ENCODE results near the gene PLD6.
"Not testable (repeated sequence)": the region's sequence is repeated elsewhere in the genome, so short reads cannot be mapped to it uniquely, and the experiment has no call there.

The PLD6 gene

DNA sequence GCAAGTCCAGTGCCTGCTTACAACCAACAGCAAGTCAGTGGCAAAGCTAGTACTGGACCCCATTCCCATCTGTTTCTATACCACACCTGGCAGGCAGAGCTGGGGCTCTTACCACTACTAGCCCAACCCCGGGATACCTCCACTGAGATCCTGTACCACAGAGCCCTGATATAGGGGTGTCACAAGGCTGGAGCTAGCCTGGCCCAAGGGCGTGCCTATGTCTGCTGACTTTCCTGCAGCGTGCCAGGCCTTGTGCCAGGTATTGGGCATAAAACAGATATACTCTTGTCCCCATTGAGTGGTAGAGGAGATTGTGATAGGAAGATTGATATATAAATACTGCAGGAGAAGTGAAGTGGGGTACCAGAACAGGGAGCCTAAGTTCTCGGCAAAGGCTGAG, 44.4 kb downstream of the PLD6 start:
- ChIA-PET CTCF (interaction anchor here (1.4 kb wide), 1 partner anchor 20 kb away, joined by 5 read pairs; no protein-coding TSS in a partner anchor), POLR2A (no interaction called here)
- no peak for DNase-seq (ENCODE audit: low read depth, low spot score)
- no peak overlapping the region for H3K4me3 ChIP-seq (ENCODE audit: low read depth, low read length)
- TF ChIP-seq, protein P1, sequence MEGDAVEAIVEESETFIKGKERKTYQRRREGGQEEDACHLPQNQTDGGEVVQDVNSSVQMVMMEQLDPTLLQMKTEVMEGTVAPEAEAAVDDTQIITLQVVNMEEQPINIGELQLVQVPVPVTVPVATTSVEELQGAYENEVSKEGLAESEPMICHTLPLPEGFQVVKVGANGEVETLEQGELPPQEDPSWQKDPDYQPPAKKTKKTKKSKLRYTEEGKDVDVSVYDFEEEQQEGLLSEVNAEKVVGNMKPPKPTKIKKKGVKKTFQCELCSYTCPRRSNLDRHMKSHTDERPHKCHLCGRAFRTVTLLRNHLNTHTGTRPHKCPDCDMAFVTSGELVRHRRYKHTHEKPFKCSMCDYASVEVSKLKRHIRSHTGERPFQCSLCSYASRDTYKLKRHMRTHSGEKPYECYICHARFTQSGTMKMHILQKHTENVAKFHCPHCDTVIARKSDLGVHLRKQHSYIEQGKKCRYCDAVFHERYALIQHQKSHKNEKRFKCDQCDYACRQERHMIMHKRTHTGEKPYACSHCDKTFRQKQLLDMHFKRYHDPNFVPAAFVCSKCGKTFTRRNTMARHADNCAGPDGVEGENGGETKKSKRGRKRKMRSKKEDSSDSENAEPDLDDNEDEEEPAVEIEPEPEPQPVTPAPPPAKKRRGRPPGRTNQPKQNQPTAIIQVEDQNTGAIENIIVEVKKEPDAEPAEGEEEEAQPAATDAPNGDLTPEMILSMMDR (IDR thresholded peaks at IDR 0.05; ENCODE audit: insufficient read depth, low read length, missing control alignments), result no peak

DNA sequence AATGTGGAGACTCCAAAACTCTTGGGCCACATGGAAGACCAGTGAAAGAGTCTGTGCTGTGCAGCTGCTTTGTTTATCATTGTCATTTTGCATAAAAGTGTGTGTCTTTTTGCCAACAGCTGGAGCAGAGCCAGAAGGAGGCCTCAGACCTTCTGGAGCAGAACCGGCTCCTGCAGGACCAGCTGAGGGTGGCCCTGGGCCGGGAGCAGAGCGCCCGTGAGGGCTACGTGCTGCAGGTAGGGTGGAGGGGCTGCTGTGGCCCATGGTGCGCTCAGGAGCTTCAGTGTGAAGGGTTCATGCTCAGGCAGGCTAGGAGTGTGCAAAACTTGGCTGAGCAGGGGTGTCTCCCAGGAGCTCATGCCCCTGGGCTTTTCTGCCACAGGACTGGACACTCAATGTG, 45.0 kb downstream of the PLD6 start:
- TF ChIP-seq, protein P1 (IDR thresholded peaks at IDR 0.05; ENCODE audit: insufficient read depth, low read length, missing control alignments), result no peak
- no peak overlapping the region for H3K4me3 ChIP-seq (ENCODE audit: low read depth, low read length)
- CTCF ChIA-PET, result interaction anchor here (1.4 kb wide), 1 partner anchor 19 kb away, joined by 5 read pairs; no protein-coding TSS in a partner anchor
- no peak for DNase-seq (ENCODE audit: low read depth, low spot score)
- POLR2A ChIA-PET, result no interaction called here

DNA sequence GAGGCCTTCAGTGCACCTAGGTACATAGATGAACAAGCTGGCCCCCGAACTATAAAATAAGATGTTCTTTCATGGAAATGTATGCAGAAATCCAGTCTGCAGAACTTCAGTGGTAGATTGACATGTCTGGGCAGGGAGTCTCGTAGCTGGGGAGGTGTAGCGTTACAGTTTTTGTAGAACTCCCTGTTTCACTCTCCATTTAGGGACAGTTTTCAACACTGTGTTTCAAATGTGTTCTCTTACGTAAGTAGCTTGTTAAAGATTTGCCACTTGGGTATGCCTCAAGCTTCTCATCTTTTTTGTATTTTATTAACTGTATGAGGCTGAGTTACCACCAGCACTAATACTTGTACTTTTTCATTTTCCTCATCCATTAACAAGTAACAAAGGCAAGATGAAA, 46.6 kb downstream of the PLD6 start:
- no peak for DNase-seq (ENCODE audit: low read depth, low spot score)
- ChIA-PET POLR2A (no interaction called here), CTCF (interaction anchor here (0.9 to 1.9 kb wide), 5 partner anchors 18 to 168 kb away, joined by 3 to 6 read pairs (median 5); no protein-coding TSS in a partner anchor)
- no peak overlapping the region for H3K4me3 ChIP-seq (ENCODE audit: low read depth, low read length)
- TF ChIP-seq, protein P1 (IDR thresholded peaks at IDR 0.05; ENCODE audit: insufficient read depth, low read length, missing control alignments), result no peak

DNA sequence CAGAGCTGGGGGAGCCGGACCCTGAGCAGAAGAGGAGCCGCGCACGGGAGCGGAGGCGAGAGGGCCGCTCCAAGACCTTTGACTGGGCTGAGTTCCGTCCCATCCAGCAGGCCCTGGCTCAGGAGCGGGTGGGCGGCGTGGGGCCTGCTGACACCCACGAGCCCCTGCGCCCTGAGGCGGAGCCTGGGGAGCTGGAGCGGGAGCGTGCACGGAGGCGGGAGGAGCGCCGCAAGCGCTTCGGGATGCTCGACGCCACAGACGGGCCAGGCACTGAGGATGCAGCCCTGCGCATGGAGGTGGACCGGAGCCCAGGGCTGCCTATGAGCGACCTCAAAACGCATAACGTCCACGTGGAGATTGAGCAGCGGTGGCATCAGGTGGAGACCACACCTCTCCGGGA, 47.6 kb downstream of the PLD6 start:
- POLR2A ChIA-PET; H3K4me3 ChIP-seq (ENCODE audit: low read depth, low read length); DNase-seq (ENCODE audit: low read depth, low spot score): not testable (repeated sequence)
- CTCF ChIA-PET, result interaction anchor here (1.2 to 1.9 kb wide), 5 partner anchors 17 to 167 kb away, joined by 3 to 6 read pairs (median 5); no protein-coding TSS in a partner anchor

DNA sequence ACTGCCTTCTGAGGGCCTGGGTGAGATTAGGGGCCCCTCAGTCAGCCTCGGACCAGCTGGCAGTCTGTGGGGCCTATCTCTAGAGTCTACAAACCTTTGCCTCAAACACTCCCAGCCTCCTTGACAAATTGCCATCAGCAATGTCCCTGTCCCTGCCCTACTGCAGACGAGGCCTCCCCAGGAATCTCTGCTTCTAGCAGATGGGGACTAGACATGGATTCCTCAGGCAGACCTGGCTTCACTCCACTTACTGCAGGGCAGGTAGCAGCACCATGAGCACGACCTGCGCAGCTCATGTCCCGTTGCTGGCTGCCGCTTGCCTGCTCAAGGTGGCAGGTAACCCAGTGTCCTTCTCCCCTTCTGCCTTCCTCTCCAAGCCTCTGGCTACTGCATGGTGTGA, 49.1 kb downstream of the PLD6 start:
- no peak overlapping the region for H3K4me3 ChIP-seq (ENCODE audit: low read depth, low read length)
- DNase-seq (ENCODE audit: low read depth, low spot score), result no peak
- ChIA-PET CTCF (interaction anchor here (0.7 to 1.8 kb wide), 6 partner anchors 10 to 163 kb away, joined by 3 to 6 read pairs (median 3); no protein-coding TSS in a partner anchor), POLR2A (no interaction called here)
- TF ChIP-seq, protein P1 (IDR thresholded peaks at IDR 0.05; ENCODE audit: insufficient read depth, low read length, missing control alignments), result no peak

DNA sequence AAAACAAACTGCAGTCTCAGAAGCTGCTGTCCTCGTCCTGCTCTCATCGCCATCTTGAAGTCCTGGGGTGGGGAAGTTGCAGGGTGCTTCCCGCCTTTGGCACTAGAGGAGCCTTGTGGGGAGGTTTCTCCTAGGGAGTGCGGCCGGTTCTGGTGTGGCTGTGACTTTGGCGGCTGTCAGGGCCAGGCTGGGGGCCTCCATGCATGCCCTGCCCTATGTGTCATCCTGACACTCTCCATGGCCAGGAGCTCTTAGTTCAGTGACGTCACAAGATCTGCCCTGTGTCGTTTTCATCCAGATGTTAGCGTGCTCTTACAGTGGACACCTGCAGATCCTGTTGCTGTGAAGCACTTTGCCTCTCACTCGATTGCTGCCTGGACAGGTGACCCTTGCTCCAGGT, 49.6 kb downstream of the PLD6 start:
- ChIA-PET CTCF (interaction anchor here (0.7 to 1.8 kb wide), 8 partner anchors 10 to 162 kb away, joined by 3 to 6 read pairs (median 3); no protein-coding TSS in a partner anchor), POLR2A (interaction anchor here (0.9 kb wide), 1 partner anchor 35 kb away, joined by 3 read pairs; no protein-coding TSS in a partner anchor)
- DNase-seq (ENCODE audit: low read depth, low spot score), result no peak
- TF ChIP-seq, protein P1 (IDR thresholded peaks at IDR 0.05; ENCODE audit: insufficient read depth, low read length, missing control alignments), result no peak
- no peak overlapping the region for H3K4me3 ChIP-seq (ENCODE audit: low read depth, low read length)

DNA sequence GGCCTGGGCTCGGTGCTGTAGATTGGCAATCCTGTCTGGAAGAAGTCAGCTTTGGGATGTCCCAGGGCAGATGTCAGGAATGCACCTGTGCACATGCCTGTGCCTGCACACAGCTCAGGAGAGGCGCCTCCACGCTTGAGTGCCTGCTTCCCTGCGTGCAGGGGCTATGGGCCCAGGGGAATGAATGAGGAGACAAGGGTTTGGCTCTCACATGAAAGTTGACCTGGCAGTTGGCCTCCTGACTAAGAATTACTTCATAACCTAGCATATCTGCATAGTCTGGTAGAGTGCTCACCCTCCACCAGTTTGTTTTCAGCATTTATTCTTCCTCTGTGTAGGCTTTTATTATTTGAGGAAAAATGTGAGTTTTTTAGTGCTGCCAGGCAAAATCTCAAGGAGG, 50.0 kb downstream of the PLD6 start:
- DNase-seq (ENCODE audit: low read depth, low spot score), result no peak
- CTCF ChIA-PET, result interaction anchor here (0.9 to 1.8 kb wide), 8 partner anchors 11 to 162 kb away, joined by 3 to 6 read pairs (median 3); no protein-coding TSS in a partner anchor
- no peak overlapping the region for H3K4me3 ChIP-seq (ENCODE audit: low read depth, low read length)
- POLR2A ChIA-PET, result interaction anchor here (0.8 to 0.9 kb wide), 2 partner anchors 10 to 36 kb away, joined by 3 read pairs; no protein-coding TSS in a partner anchor
- TF ChIP-seq, protein P1 (IDR thresholded peaks at IDR 0.05; ENCODE audit: insufficient read depth, low read length, missing control alignments), result no peak
